Chondrocyte (in vitro differentiated cells): ENCODE results near the gene LTBP1. TPM values are rescaled to one million over a fixed set of nuclear protein-coding genes. Genes with fewer than 3 reads are reported as not detected.
"Not testable (repeated sequence)": the region's sequence is repeated elsewhere in the genome, so short reads cannot be mapped to it uniquely, and the experiment has no call there.

Experiments
- DNase-seq: peaks from one replicate; pipeline ENCODE4 v3.0.0; 2021; ENCODE audit warnings: mixed read lengths, low spot score
- H3K27ac Mint-ChIP-seq: one replicate; pipeline ENCODE4 v1.8.0; 2021; ENCODE audit warnings: mild to moderate bottlenecking, moderate library complexity, mixed read lengths; ENCODE audit not compliant: unreplicated experiment
- H3K27me3 Mint-ChIP-seq: 2 replicates; pipeline ENCODE4 v1.8.0; 2021; ENCODE audit warnings: low read depth, mixed read lengths
- H3K36me3 Mint-ChIP-seq: 2 replicates; pipeline ENCODE4 v1.8.0; 2021; ENCODE audit warnings: low read depth, mixed read lengths
- H3K4me1 Mint-ChIP-seq: 2 replicates; pipeline ENCODE4 v1.8.0; 2021; ENCODE audit warnings: low read depth, mild to moderate bottlenecking, mixed read lengths
- H3K4me3 Mint-ChIP-seq: one replicate; pipeline ENCODE4 v1.8.0; 2021; ENCODE audit warnings: mild to moderate bottlenecking, moderate library complexity, mixed read lengths; ENCODE audit not compliant: unreplicated experiment
- H3K9me3 Mint-ChIP-seq: 2 replicates; pipeline ENCODE4 v1.8.0; 2021; ENCODE audit warnings: low read depth, mixed read lengths
- CTCF ChIP-seq: fragments of 200-600 bp; sonication (generic); IDR thresholded peaks from 2 replicates; pipeline ENCODE4 v1.5.0; 2021; ENCODE audit warnings: antibody characterized with exemption, mild to moderate bottlenecking, moderate library complexity
- total RNA-seq: library from RNA; stranded (reverse); gene quantifications from 3 replicates; pipeline ENCODE4 v1.2.1, GENCODE V29; 2021

The LTBP1 gene
- total RNA-seq, 1 donor from 2014 or later: 398 TPM

- no peak for DNase-seq
- TF ChIP-seq CTCF: no peak
- H3K36me3 Mint-ChIP-seq: peaks cover 20% of the 10 kb centered on the region
Measured at GRCh38 chr2:33381301-33381858, 434.6 kb downstream of the LTBP1 start.

GRCh38 chr2:33383855-33384598 lies 437.3 kb downstream of the LTBP1 start:
- H3K9me3 Mint-ChIP-seq: no peaks in the 10 kb centered on the region
- H3K27ac Mint-ChIP-seq: peak overlapping the region; percentile 51
- H3K4me1 Mint-ChIP-seq: peaks cover 44% of the 10 kb centered on the region
- H3K27me3 Mint-ChIP-seq: no peaks in the 10 kb centered on the region
- TF ChIP-seq CTCF: no peak
- DNase-seq: no peak
- H3K4me3 Mint-ChIP-seq: no peak overlapping the region
- peaks cover 21% of the 10 kb centered on the region for H3K36me3 Mint-ChIP-seq

More at GRCh38 chr2:33381301-33381858, 434.6 kb downstream of the LTBP1 start:
- Mint-ChIP-seq H3K27me3 (no peaks in the 10 kb centered on the region), H3K9me3 (no peaks in the 10 kb centered on the region), H3K4me3 (no peak overlapping the region), H3K27ac (no peak overlapping the region), H3K4me1 (peaks cover 37% of the 10 kb centered on the region)

GRCh38 chr2:33384599-33384961 lies 437.8 kb downstream of the LTBP1 start:
- no peaks in the 10 kb centered on the region for H3K9me3 Mint-ChIP-seq
- no peak for DNase-seq
- H3K4me1 Mint-ChIP-seq: peaks cover 44% of the 10 kb centered on the region
- no peaks in the 10 kb centered on the region for H3K27me3 Mint-ChIP-seq
- no peak overlapping the region for H3K4me3 Mint-ChIP-seq
- peaks cover 25% of the 10 kb centered on the region for H3K36me3 Mint-ChIP-seq
- H3K27ac Mint-ChIP-seq: peak overlapping the region; percentile 51
- TF ChIP-seq CTCF: no peak

- Mint-ChIP-seq H3K36me3 (peaks cover 35% of the 10 kb centered on the region), H3K4me3 (no peak overlapping the region), H3K9me3 (no peaks in the 10 kb centered on the region), H3K4me1 (peaks cover 49% of the 10 kb centered on the region), H3K27ac (no peak overlapping the region), H3K27me3 (no peaks in the 10 kb centered on the region)
- no peak for DNase-seq
- TF ChIP-seq CTCF: no peak
Measured at GRCh38 chr2:33388996-33389395, 442.2 kb downstream of the LTBP1 start.

GRCh38 chr2:33389695-33390094 lies 442.9 kb downstream of the LTBP1 start:
- not testable (repeated sequence) for DNase-seq, H3K9me3 Mint-ChIP-seq, H3K4me3 Mint-ChIP-seq, H3K27me3 Mint-ChIP-seq, H3K27ac Mint-ChIP-seq
- H3K4me1 Mint-ChIP-seq: peaks cover 42% of the 10 kb centered on the region
- peaks cover 37% of the 10 kb centered on the region for H3K36me3 Mint-ChIP-seq
